ENCODE measurements around the gene ULK4. TPM values are rescaled to one million over a fixed set of nuclear protein-coding genes. Genes with fewer than 3 reads are reported as not detected.

The ULK4 gene
- total RNA-seq, 2 donors from 2014 or later = 11.1 to 17.9 TPM

GRCh38 chr3:41525303-41526064, 436.4 kb downstream of the ULK4 start:
- no peak overlapping the region for H3K27ac Mint-ChIP-seq

DNA sequence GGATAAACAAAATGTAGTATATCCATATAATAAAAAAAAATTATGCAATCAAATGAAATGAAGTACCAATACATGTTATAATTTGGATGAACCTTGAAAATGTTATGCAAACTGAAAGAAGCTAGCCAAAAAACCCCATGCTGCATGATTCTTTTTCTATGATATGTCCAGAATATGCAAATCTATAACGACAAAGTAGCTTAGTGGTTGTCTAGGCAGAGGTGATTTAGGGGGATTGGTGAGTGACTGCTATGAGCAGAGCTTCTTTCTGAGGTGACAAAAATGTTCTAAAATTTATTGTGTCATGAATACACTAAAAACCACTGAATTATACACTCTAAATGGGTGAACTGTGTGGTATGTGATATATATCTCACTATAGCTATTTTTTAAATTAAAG, 438.0 kb downstream of the ULK4 start:
- no peak for TF ChIP-seq CTCF (conservative IDR thresholded peaks at IDR 0.05)
- Mint-ChIP-seq H3K9me3 (no peaks in the 10 kb centered on the region), H3K4me3 (no peak overlapping the region), H3K27me3 (ENCODE audit: insufficient read depth) (no peaks in the 10 kb centered on the region), H3K36me3 (ENCODE audit: low read depth) (no peaks in the 10 kb centered on the region), H3K4me1 (peaks cover 16% of the 10 kb centered on the region), H3K27ac (no peak overlapping the region)
- H3K9ac ChIP-seq (ENCODE audit: extremely low read depth, low read length, poor library complexity, severe bottlenecking) = no peak overlapping the region
- DNase-seq = no peak
- no peak overlapping the region for H3K4me3 ChIP-seq (ENCODE audit: low read length)
- no peaks in the 10 kb centered on the region for H3K9me3 ChIP-seq (ENCODE audit: control insufficient read depth, low read length)
- H3K27ac ChIP-seq (ENCODE audit: low read depth, low read length) = no peak overlapping the region
- WGBS, 2 experiments (ENCODE audit: insufficient coverage in 1 of 2, insufficient read length in 1 of 2) = 100% methylated on average over 1 of the region's 1 CpG; no CpG with 5 or more reads in 1 of the 2 experiments
- no peaks in the 10 kb centered on the region for H3K4me1 ChIP-seq (ENCODE audit: control insufficient read depth, insufficient read depth, low read length)
- H3K36me3 ChIP-seq (ENCODE audit: control insufficient read depth, insufficient read depth, low read length) = no peaks in the 10 kb centered on the region
- H3K27me3 ChIP-seq (ENCODE audit: control insufficient read depth, insufficient read depth, low read length, poor library complexity, severe bottlenecking) = no peaks in the 10 kb centered on the region

More at GRCh38 chr3:41525303-41526064, 436.4 kb downstream of the ULK4 start:
- Histone ChIP-seq H3K4me1 (ENCODE audit: control insufficient read depth, insufficient read depth, low read length) (no peaks in the 10 kb centered on the region), H3K36me3 (ENCODE audit: control insufficient read depth, insufficient read depth, low read length) (no peaks in the 10 kb centered on the region), H3K9me3 (ENCODE audit: control insufficient read depth, low read length) (no peaks in the 10 kb centered on the region), H3K4me3 (ENCODE audit: low read length) (no peak overlapping the region), H3K9ac (ENCODE audit: extremely low read depth, low read length, poor library complexity, severe bottlenecking) (no peak overlapping the region), H3K27me3 (ENCODE audit: control insufficient read depth, insufficient read depth, low read length, poor library complexity, severe bottlenecking) (no peaks in the 10 kb centered on the region), H3K27ac (ENCODE audit: low read depth, low read length) (no peak overlapping the region)
- Mint-ChIP-seq H3K27me3 (ENCODE audit: insufficient read depth) (no peaks in the 10 kb centered on the region), H3K9me3 (no peaks in the 10 kb centered on the region), H3K36me3 (ENCODE audit: low read depth) (no peaks in the 10 kb centered on the region), H3K4me1 (peaks cover 16% of the 10 kb centered on the region), H3K4me3 (no peak overlapping the region)
- TF ChIP-seq CTCF (conservative IDR thresholded peaks at IDR 0.05) = no peak
- WGBS, 2 experiments (ENCODE audit: insufficient coverage in 1 of 2, insufficient read length in 1 of 2) = 65 to 79% methylated on average over 6 of the region's 6 CpGs
- no peak for DNase-seq

GRCh38 chr3:41522612-41523011, 439.3 kb downstream of the ULK4 start:
- WGBS, 2 experiments (ENCODE audit: insufficient coverage in 1 of 2, insufficient read length in 1 of 2) = 96 to 100% methylated on average over 2 of the region's 2 CpGs

More at GRCh38 chr3:41522612-41523011, 439.3 kb downstream of the ULK4 start:
- Mint-ChIP-seq H3K4me3 (no peak overlapping the region), H3K4me1 (peaks cover 16% of the 10 kb centered on the region), H3K9me3 (no peaks in the 10 kb centered on the region), H3K36me3 (ENCODE audit: low read depth) (no peaks in the 10 kb centered on the region), H3K27ac (no peak overlapping the region), H3K27me3 (ENCODE audit: insufficient read depth) (no peaks in the 10 kb centered on the region)
- H3K27ac ChIP-seq (ENCODE audit: low read depth, low read length) = no peak overlapping the region
- H3K4me3 ChIP-seq (ENCODE audit: low read length) = no peak overlapping the region
- TF ChIP-seq CTCF (conservative IDR thresholded peaks at IDR 0.05) = no peak
- H3K9me3 ChIP-seq (ENCODE audit: control insufficient read depth, low read length) = no peaks in the 10 kb centered on the region
- no peaks in the 10 kb centered on the region for H3K27me3 ChIP-seq (ENCODE audit: control insufficient read depth, insufficient read depth, low read length, poor library complexity, severe bottlenecking)
- H3K4me1 ChIP-seq (ENCODE audit: control insufficient read depth, insufficient read depth, low read length) = no peaks in the 10 kb centered on the region
- no peak overlapping the region for H3K9ac ChIP-seq (ENCODE audit: extremely low read depth, low read length, poor library complexity, severe bottlenecking)
- no peak for DNase-seq
- no peaks in the 10 kb centered on the region for H3K36me3 ChIP-seq (ENCODE audit: control insufficient read depth, insufficient read depth, low read length)

Measured in endodermal cell (in vitro differentiated cells).